ENCODE results near the gene BTBD1.

The BTBD1 gene

DNA sequence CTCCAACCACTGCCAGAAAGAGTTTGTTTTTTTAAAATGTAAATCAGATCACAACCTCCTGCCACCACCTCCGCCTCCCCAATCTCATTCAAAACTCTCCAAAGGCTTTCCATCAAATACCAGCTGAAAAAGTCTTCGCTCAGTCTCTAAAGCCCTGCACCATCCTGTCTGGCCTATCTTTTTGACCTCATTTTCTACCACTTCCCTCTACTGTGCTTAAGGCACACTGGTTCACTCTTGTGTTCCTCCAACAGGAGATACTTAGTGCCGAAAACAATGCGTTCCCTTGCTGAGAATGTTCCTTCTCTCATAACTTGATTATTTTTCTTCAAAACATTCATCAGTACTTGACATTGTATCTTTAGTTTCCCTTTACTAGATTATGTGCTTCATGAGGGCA lies 3.5 kb downstream of the BTBD1 start:
- TF ChIP-seq SPI1 (IDR thresholded peaks at IDR 0.05; ENCODE audit: borderline replicate concordance, low read depth): peak; percentile 65; the same call in 1 of the 2 replicates
- TF ChIP-seq POLR2AphosphoS5 (IDR thresholded peaks at IDR 0.05; ENCODE audit: low read depth): no peak
- Histone ChIP-seq H3K4me3 (replicated peaks; ENCODE audit: insufficient read depth, low read length) (no peak overlapping the region), H3K27me3 (ENCODE audit: insufficient read depth, poor library complexity, severe bottlenecking) (no peaks in the 10 kb centered on the region), H3K27ac (replicated peaks) (peak overlapping the region; percentile 64; the same call in 1 of the 2 replicates)
- peak in 1 of 2 experiments; percentile 33 for DNase-seq (ENCODE audit: low read depth in 1 of 2, low spot score in 1 of 2)

- TF ChIP-seq POLR2AphosphoS5 (IDR thresholded peaks at IDR 0.05; ENCODE audit: low read depth): no peak
- peak; percentile 86 for TF ChIP-seq SPI1 (IDR thresholded peaks at IDR 0.05; ENCODE audit: borderline replicate concordance, low read depth)
- no peaks in the 10 kb centered on the region for H3K27me3 ChIP-seq (ENCODE audit: insufficient read depth, poor library complexity, severe bottlenecking)
- peak in 1 of 2 experiments; percentile 29 for DNase-seq (ENCODE audit: low read depth in 1 of 2, low spot score in 1 of 2)
- no peak overlapping the region for H3K27ac ChIP-seq (replicated peaks)
- H3K4me3 ChIP-seq (replicated peaks; ENCODE audit: insufficient read depth, low read length): no peak overlapping the region
Measured at GRCh38 chr15:83062768-83063180, 4.3 kb downstream of the BTBD1 start.

GRCh38 chr15:83061680-83062079 lies 5.4 kb downstream of the BTBD1 start:
- no peaks in the 10 kb centered on the region for H3K27me3 ChIP-seq (ENCODE audit: insufficient read depth, poor library complexity, severe bottlenecking)
- no peak overlapping the region for H3K4me3 ChIP-seq (replicated peaks; ENCODE audit: insufficient read depth, low read length)
- no peak for DNase-seq (ENCODE audit: low read depth in 1 of 2, low spot score in 1 of 2)
- no peak for TF ChIP-seq REST (IDR thresholded peaks at IDR 0.05; ENCODE audit: insufficient replicate concordance, low read depth)
- TF ChIP-seq POLR2AphosphoS5 (IDR thresholded peaks at IDR 0.05; ENCODE audit: low read depth): no peak
- TF ChIP-seq, protein P1, sequence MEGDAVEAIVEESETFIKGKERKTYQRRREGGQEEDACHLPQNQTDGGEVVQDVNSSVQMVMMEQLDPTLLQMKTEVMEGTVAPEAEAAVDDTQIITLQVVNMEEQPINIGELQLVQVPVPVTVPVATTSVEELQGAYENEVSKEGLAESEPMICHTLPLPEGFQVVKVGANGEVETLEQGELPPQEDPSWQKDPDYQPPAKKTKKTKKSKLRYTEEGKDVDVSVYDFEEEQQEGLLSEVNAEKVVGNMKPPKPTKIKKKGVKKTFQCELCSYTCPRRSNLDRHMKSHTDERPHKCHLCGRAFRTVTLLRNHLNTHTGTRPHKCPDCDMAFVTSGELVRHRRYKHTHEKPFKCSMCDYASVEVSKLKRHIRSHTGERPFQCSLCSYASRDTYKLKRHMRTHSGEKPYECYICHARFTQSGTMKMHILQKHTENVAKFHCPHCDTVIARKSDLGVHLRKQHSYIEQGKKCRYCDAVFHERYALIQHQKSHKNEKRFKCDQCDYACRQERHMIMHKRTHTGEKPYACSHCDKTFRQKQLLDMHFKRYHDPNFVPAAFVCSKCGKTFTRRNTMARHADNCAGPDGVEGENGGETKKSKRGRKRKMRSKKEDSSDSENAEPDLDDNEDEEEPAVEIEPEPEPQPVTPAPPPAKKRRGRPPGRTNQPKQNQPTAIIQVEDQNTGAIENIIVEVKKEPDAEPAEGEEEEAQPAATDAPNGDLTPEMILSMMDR (IDR thresholded peaks at IDR 0.05; ENCODE audit: insufficient read depth, low read length): no peak
- TF ChIP-seq GABPA (IDR thresholded peaks at IDR 0.05; ENCODE audit: low read depth): no peak
- no peak for TF ChIP-seq SPI1 (IDR thresholded peaks at IDR 0.05; ENCODE audit: borderline replicate concordance, low read depth)
- H3K27ac ChIP-seq (replicated peaks): no peak overlapping the region

DNA sequence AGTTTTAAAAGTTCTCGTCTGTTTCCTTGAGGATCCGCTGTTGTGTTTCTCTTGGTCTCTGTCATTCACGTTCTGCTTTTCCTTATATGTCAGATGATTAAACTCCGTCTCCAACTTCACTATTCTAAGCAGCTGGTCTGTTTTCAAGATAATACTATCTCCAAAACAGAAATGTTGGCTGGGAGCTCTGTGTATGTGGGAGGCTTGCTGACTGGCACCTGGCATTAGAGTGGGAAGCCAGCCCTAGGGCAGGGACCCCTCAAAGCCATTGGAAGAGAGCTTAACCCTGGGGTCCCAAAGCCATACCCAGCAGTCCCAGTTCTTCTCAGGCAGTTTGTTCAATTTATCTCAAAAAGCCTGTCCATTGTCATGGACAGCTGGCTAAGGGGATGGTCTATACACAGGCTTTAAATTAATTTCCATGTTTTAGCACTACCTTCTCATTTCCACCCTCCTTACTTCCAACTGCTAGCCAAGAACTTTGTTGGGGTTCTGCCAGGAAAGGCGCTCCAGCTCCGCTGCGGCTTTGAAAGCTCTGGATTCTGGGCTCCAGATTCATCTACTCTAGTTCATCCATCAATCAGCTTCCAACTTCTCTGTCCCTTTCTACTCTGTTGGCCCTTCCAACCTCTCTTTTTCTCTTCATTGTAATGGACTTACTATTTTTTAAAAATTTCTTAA lies 9.2 kb downstream of the BTBD1 start:
- Histone ChIP-seq H3K27me3 (ENCODE audit: insufficient read depth, poor library complexity, severe bottlenecking) (no peaks in the 10 kb centered on the region), H3K27ac (replicated peaks) (no peak overlapping the region), H3K4me3 (replicated peaks; ENCODE audit: insufficient read depth, low read length) (no peak overlapping the region)
- DNase-seq (ENCODE audit: low read depth in 1 of 2, low spot score in 1 of 2): no peak
- no peak for TF ChIP-seq GABPA (IDR thresholded peaks at IDR 0.05; ENCODE audit: low read depth)
- no peak for TF ChIP-seq POLR2AphosphoS5 (IDR thresholded peaks at IDR 0.05; ENCODE audit: low read depth)
- TF ChIP-seq SPI1 (IDR thresholded peaks at IDR 0.05; ENCODE audit: borderline replicate concordance, low read depth): no peak
- TF ChIP-seq, protein P1 (IDR thresholded peaks at IDR 0.05; ENCODE audit: insufficient read depth, low read length): no peak
- no peak for TF ChIP-seq REST (IDR thresholded peaks at IDR 0.05; ENCODE audit: insufficient replicate concordance, low read depth)

All from HL-60 (cell line).